ENCODE measurements around the gene LONP2. TPM values are rescaled to one million over a fixed set of nuclear protein-coding genes. Genes with fewer than 3 reads are reported as not detected.

Gene LONP2
- total and polyA plus RNA-seq, 9 donors, result 30.0 to 101 (median 75.7) TPM

GRCh38 chr16:48323783-48324775 lies 80.0 kb downstream of the LONP2 start:
- Histone ChIP-seq H3K27ac (no peak overlapping the region), H3K4me3 (no peak overlapping the region), H3K27me3 (no peaks in the 10 kb centered on the region), H3K9me3 (no peaks in the 10 kb centered on the region), H3K36me3 (no peaks in the 10 kb centered on the region), H3K4me1 (ENCODE audit: insufficient read depth) (no peaks in the 10 kb centered on the region)
- 68 to 74% (median 69%) methylated on average over 7 of the region's 7 CpGs for WGBS, 3 donors
- TF ChIP-seq EP300 (IDR thresholded peaks at IDR 0.05) (no peak), POLR2A (IDR thresholded peaks at IDR 0.05) (no peak), CTCF (IDR thresholded peaks at IDR 0.05) (no peak)
- intact Hi-C loops (cut with DNase I), result no loop called here
- no peak for DNase-seq

GRCh38 chr16:48326915-48327314 lies 82.8 kb downstream of the LONP2 start:
- no peaks in the 10 kb centered on the region for H3K4me1 ChIP-seq (ENCODE audit: insufficient read depth)

GRCh38 chr16:48329138-48329537 lies 85.0 kb downstream of the LONP2 start:
- Histone ChIP-seq H3K4me3 (no peak overlapping the region), H3K9me3 (no peaks in the 10 kb centered on the region), H3K36me3 (no peaks in the 10 kb centered on the region), H3K27me3 (no peaks in the 10 kb centered on the region), H3K4me1 (ENCODE audit: insufficient read depth) (no peaks in the 10 kb centered on the region), H3K27ac (no peak overlapping the region)
- TF ChIP-seq POLR2A (IDR thresholded peaks at IDR 0.05), result no peak
- no peak for TF ChIP-seq CTCF (IDR thresholded peaks at IDR 0.05)
- no peak for TF ChIP-seq EP300 (IDR thresholded peaks at IDR 0.05)
- no peak for DNase-seq
- intact Hi-C loops (cut with DNase I), result no loop called here
- WGBS, 3 donors, result 87 to 90% (median 88%) methylated on average over 4 of the region's 4 CpGs

More at GRCh38 chr16:48326915-48327314, 82.8 kb downstream of the LONP2 start:
- no peak overlapping the region for H3K27ac ChIP-seq
- no peaks in the 10 kb centered on the region for H3K36me3 ChIP-seq
- TF ChIP-seq EP300 (IDR thresholded peaks at IDR 0.05) (no peak), CTCF (IDR thresholded peaks at IDR 0.05) (no peak), POLR2A (IDR thresholded peaks at IDR 0.05) (no peak)
- intact Hi-C loops (cut with DNase I), result no loop called here
- H3K4me3 ChIP-seq, result no peak overlapping the region
- WGBS, 3 donors, result 78 to 86% (median 81%) methylated on average over 4 of the region's 4 CpGs
- no peaks in the 10 kb centered on the region for H3K9me3 ChIP-seq
- no peaks in the 10 kb centered on the region for H3K27me3 ChIP-seq
- no peak for DNase-seq

GRCh38 chr16:48330189-48330840 lies 86.2 kb downstream of the LONP2 start:
- H3K4me3 ChIP-seq, result no peak overlapping the region
- 94 to 98% (median 96%) methylated on average over 2 of the region's 2 CpGs for WGBS, 3 donors

More at GRCh38 chr16:48330189-48330840, 86.2 kb downstream of the LONP2 start:
- TF ChIP-seq CTCF (IDR thresholded peaks at IDR 0.05), result no peak
- no peak for TF ChIP-seq POLR2A (IDR thresholded peaks at IDR 0.05)
- no peak for TF ChIP-seq EP300 (IDR thresholded peaks at IDR 0.05)
- no peaks in the 10 kb centered on the region for H3K9me3 ChIP-seq
- no peak for DNase-seq
- no peak overlapping the region for H3K27ac ChIP-seq
- H3K36me3 ChIP-seq, result no peaks in the 10 kb centered on the region
- intact Hi-C loops (cut with DNase I), result no loop called here
- H3K27me3 ChIP-seq, result no peaks in the 10 kb centered on the region
- H3K4me1 ChIP-seq (ENCODE audit: insufficient read depth), result no peaks in the 10 kb centered on the region
